Ovary (tissue), 3 donors: ENCODE measurements around the gene NSMF.

Experiments
- CTCF ChIP-seq, 3 donors: fragments of 450-650 bp in 2 of 3; fragments of 200-600 bp in 1 of 3; IDR thresholded peaks; one replicate each; pipeline versions ENCODE4 v1.5.1 to v1.8.0; 2016 to 2022; ENCODE audit warnings: antibody characterized with exemption in 3 of 3, mild to moderate bottlenecking in 1 of 3
- EP300 ChIP-seq: sonication (generic); formaldehyde crosslinking; IDR thresholded peaks from one replicate; pipeline ENCODE4 v1.6.1; 2017; ENCODE audit warnings: antibody characterized with exemption
- POLR2A ChIP-seq: fragments of 450-650 bp; IDR thresholded peaks from one replicate; pipeline ENCODE4 v1.6.1; 2017; ENCODE audit warnings: antibody characterized with exemption, mild to moderate bottlenecking, moderate library complexity
- donor health status: DM: no; HTN: no; CAD: no.

- TF ChIP-seq CTCF (IDR thresholded peaks at IDR 0.05) (no peak), POLR2A (no peak), EP300 (no peak)
Measured at GRCh38 chr9:137434498-137435380, 24.4 kb downstream of the NSMF start.
